Measurements from ENCODE around the gene LZTS3.

- TF ChIP-seq EZH2 (IDR thresholded peaks at IDR 0.05) (no peak), POLR2AphosphoS5 (IDR thresholded peaks at IDR 0.05; ENCODE audit: borderline replicate concordance, low read depth, low read length) (no peak)
Measured at GRCh38 chr20:3208786-3209256, 35.5 kb upstream of the LZTS3 start.

All from SK-N-MC (cell line).